ENCODE data around the gene SH2D4B. TPM values are rescaled to one million over a fixed set of nuclear protein-coding genes. Genes with fewer than 3 reads are reported as not detected.

SH2D4B gene
- total RNA-seq, 1 experiment from 2014 or later = 0.22 TPM

GRCh38 chr10:80579849-80580637 lies 42.3 kb downstream of the SH2D4B start:
- CTCF ChIA-PET = no interaction called here
- TF ChIP-seq SRF (IDR thresholded peaks at IDR 0.05; ENCODE audit: low read depth) (no peak), POLR2AphosphoS5 (IDR thresholded peaks at IDR 0.05; ENCODE audit: low read depth, low read length) (no peak), ZNF274 (IDR thresholded peaks at IDR 0.05; ENCODE audit: low read depth, low read length) (no peak), CTCF (IDR thresholded peaks at IDR 0.05 in 2 of 3, conservative IDR thresholded peaks at IDR 0.05 in 1 of 3; ENCODE audit: borderline replicate concordance in 1 of 3, insufficient read depth in 1 of 3, low read depth in 2 of 3, low read length in 2 of 3) (no peak), CEBPB (IDR thresholded peaks at IDR 0.05; ENCODE audit: low read depth) (no peak), EGR1 (IDR thresholded peaks at IDR 0.05; ENCODE audit: low read depth) (no peak), YY1 (IDR thresholded peaks at IDR 0.05; ENCODE audit: extremely low read depth, insufficient replicate concordance, low read depth, low read length) (no peak)
- Histone ChIP-seq H3K9ac (ENCODE audit: low read length) (no peak overlapping the region), H4K20me1 (ENCODE audit: insufficient read depth) (no peaks in the 10 kb centered on the region), H3K36me3 (ENCODE audit: control insufficient read depth in 1 of 2, insufficient read depth in 2 of 2, low read length in 2 of 2) (no peaks in the 10 kb centered on the region), H3K9me2 (ENCODE audit: insufficient read depth) (no peaks in the 10 kb centered on the region), H3K79me2 (ENCODE audit: insufficient read depth, low read length) (no peaks in the 10 kb centered on the region), H2AFZ (ENCODE audit: low read depth, low read length, poor library complexity, severe bottlenecking) (no peak overlapping the region), H3K27me3 (ENCODE audit: insufficient read depth, low read length) (peaks cover 8% of the 10 kb centered on the region; the same call in 1 of the 2 replicates), H3K4me1 (ENCODE audit: control insufficient read depth in 1 of 2, insufficient read depth in 2 of 2, low read length in 2 of 2) (no peaks in the 10 kb centered on the region), H3K27ac (ENCODE audit: low read depth, low read length) (no peak overlapping the region), H3K4me2 (ENCODE audit: low read length) (no peak overlapping the region), H3K4me3 (replicated peaks in 1 of 2; ENCODE audit: low read depth in 1 of 2, low read length in 2 of 2) (no peak overlapping the region), H3K9me3 (ENCODE audit: control insufficient read depth in 1 of 2, insufficient read depth in 1 of 2, low read depth in 1 of 2, low read length in 2 of 2) (no peaks in the 10 kb centered on the region)
- RAD21 ChIA-PET (ENCODE audit: low non-redundant PET in 1 of 2, low total read pairs in 2 of 2, uncharacterized antibody in 2 of 2, unreplicated experiment in 2 of 2) = no interaction called here
- POLR2A ChIA-PET = no interaction called here
- BruUV-seq (replicated peaks) = no TSS peak
- no peak for ATAC-seq
- no peak for DNase-seq (ENCODE audit: low read depth, low spot score)
- intact Hi-C loops (cut with micrococcal nuclease) = no loop called here
